HG03432 (cell line): ENCODE results near the gene RBMS2.

Experiments used
- ATAC-seq: cut with Tn5 transposase; IDR thresholded peaks from one replicate; pipeline ENCODE4 v1.9.1; 2021; ENCODE audit warnings: mild to moderate bottlenecking, moderate library complexity; ENCODE audit not compliant: unreplicated experiment

RBMS2 gene

GRCh38 chr12:56578983-56579546 is 57.4 kb downstream of the RBMS2 start:
- no peak for ATAC-seq

GRCh38 chr12:56581418-56582145 is 60.0 kb downstream of the RBMS2 start:
- ATAC-seq, result peak; percentile 40

GRCh38 chr12:56585098-56585497 is 63.5 kb downstream of the RBMS2 start:
- ATAC-seq, result no peak

- ATAC-seq, result no peak
Measured at GRCh38 chr12:56589783-56590182, 68.2 kb downstream of the RBMS2 start.

GRCh38 chr12:56590237-56590830 is 68.7 kb downstream of the RBMS2 start:
- peak; percentile 65 for ATAC-seq

- ATAC-seq, result no peak
Measured at GRCh38 chr12:56591126-56591525, 69.5 kb downstream of the RBMS2 start.

- ATAC-seq, result no peak
Measured at GRCh38 chr12:56591961-56592360, 70.3 kb downstream of the RBMS2 start.

- no peak for ATAC-seq
Measured at GRCh38 chr12:56593909-56594621, 72.4 kb downstream of the RBMS2 start.

- no peak for ATAC-seq
Measured at GRCh38 chr12:56596815-56597214, 75.2 kb downstream of the RBMS2 start.

GRCh38 chr12:56599041-56599440 is 77.4 kb downstream of the RBMS2 start:
- ATAC-seq, result no peak

- ATAC-seq, result no peak
Measured at GRCh38 chr12:56599797-56600196, 78.2 kb downstream of the RBMS2 start.

GRCh38 chr12:56600753-56601152 is 79.1 kb downstream of the RBMS2 start:
- no peak for ATAC-seq

GRCh38 chr12:56601503-56601902 is 79.9 kb downstream of the RBMS2 start:
- ATAC-seq, result no peak

- no peak for ATAC-seq
Measured at GRCh38 chr12:56602239-56602638, 80.6 kb downstream of the RBMS2 start.

GRCh38 chr12:56604355-56604754 is 82.7 kb downstream of the RBMS2 start:
- ATAC-seq, result no peak

- no peak for ATAC-seq
Measured at GRCh38 chr12:56614627-56615026, 93.0 kb downstream of the RBMS2 start.

GRCh38 chr12:56616244-56616643 is 94.6 kb downstream of the RBMS2 start:
- ATAC-seq, result no peak

GRCh38 chr12:56616925-56617324 is 95.3 kb downstream of the RBMS2 start:
- no peak for ATAC-seq

- no peak for ATAC-seq
Measured at GRCh38 chr12:56622535-56622934, 100.9 kb downstream of the RBMS2 start.

GRCh38 chr12:56626701-56627100 is 105.1 kb downstream of the RBMS2 start:
- ATAC-seq, result no peak

- ATAC-seq, result no peak
Measured at GRCh38 chr12:56628671-56629458, 107.2 kb downstream of the RBMS2 start.
